Islet precursor cell (in vitro differentiated cells): ENCODE measurements around the gene MRPL38.

Experiments
- DNase-seq: peaks from one replicate; pipeline ENCODE4 v3.0.0-alpha.2; 2018

Gene MRPL38

DNA sequence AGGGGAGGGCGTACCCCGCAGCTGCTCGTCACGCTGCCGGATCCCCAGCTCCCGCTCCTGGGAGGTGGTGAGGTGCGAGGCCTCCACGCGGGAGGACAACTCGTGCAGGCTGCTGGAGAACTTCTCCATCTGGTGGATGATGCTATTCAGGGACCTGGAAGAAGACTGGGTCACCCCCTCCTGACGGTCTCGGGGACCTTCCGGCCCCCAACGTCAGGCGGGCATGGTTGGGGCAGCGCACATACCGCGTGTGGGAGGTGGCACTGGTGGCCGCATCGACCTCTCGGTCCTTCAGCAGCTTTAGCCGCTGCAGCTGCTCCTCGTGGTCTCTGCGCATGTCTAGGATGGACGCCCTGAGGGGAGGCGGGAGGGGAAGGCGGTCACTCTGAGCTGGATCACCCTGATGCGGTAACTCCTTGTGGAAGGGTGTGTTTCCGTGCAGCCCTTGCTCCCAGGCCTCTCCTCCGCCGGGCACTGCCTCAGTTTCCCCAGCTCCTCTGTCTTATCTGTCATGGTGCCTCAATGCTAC, 13.3 kb upstream of the MRPL38 start:
- DNase-seq: no peak

DNA sequence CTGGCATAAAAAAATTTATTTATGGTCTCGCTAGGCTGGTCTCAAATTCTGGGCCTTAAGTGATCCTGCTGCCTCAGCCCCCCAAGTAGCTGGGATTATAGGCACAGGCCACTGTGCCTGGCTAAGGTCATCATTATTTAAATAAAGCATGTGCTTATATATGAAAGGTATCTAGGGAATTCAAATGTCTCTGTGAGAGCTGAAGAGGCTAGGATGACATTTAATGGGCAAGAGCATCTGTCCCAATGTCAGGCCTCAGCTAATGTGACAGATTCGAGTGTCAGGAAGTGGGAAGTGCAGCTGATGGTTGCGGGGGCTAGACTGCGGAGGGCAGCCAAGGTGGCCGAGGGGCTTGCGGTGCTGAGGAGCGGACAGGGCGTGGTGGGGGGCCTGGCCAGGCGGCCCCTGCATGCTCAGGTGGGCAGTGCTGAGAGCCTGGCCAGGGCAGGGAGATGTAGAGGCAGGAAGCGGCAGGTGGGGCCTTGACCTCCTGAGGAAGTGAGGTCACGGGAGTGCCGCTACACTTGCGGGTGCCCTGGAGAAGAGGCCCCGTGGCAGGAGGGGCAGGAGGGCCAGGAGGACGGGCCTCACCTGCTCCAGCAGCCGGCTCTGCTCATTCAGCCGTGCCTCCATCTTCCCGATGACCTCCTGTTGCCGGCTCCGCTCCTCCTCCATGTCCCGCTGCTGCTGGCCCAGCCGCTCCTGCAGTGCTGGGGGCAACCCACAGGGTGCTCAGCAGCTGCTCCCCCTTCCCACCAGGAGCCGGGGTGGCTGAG, 12.6 kb upstream of the MRPL38 start:
- DNase-seq: peak; percentile 50

DNA sequence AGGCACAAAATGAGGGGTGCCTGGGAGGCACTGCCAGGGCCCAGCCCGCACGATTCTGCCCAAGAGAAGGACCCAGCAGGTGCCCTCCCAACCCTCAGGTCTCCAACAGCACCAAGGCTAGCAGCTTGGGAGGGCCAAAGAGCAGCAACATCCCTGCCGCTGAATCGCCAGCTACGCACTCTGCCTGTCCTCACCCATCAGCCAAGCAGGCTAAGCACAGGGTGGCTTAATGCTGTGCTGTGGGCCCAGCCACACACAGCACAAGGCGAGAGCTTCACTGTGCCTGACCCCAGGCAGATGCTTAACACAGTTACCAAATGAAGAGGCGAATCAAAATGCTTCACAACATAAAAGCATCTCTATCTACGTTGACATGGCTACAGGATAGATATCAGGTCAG, 10.6 kb upstream of the MRPL38 start:
- no peak for DNase-seq

DNA sequence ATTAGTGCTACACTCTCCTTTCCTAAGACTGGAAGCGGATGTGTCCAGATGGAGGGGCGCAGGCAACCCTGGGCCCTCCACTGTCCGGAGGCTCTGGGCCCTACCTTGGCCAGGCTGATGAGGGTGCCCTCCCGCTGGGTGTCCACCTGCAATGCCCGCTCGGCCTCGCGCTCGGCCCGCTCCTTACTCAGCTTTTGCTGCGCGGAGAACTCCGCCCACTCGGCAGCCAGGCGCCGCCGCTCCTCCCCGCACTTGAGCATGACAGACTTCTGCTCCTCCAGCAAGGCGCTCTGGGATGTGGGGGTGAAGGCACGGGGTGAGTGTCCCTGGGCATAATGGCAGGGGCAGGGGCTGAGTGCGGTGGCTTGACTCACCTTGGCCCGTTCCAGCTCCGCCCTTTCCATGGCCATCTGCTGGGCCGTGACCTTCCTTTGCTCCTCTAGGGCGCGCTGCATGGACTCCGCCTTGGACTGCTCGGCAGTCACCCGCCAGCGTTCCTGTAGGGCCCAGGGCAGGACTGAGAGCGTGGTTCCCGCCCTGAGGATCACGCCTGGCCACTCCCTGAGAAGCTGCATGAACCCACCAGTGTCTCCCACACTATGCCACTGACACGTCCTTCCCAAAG, 10.1 kb upstream of the MRPL38 start:
- peak; percentile 57 for DNase-seq

DNA sequence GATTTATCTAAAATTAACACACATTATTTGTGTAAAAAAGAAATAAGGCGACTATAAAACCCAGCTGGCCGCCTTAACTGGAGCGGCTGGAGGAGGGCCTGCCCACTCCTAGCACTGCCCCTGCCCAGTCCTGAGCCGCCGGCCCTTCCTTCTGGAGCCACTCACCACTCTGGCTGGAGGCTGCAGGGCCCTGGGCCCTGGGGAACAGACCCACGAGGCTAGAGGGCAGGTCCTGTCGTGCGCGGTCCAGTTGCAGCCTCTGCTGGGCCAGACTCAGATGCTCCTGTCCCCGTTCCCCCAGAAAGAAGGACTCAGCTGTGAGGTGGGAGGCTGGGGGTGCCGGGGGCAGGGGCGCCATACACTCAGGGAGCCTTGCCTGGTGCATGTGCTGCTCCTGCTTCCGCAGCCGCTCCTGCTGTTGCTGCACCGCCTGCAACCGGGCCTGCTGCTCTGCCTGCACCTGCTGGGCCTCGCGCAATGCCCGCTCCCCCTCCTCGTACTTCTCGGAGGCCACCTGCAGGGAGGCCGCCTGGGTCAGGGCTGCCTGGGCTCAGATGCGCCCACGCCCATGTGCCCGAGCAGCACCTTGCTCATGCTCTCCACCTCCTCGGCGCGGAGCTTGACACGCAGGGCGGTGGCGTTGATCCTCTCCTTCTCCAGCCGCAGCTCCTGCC, 9.0 kb upstream of the MRPL38 start:
- DNase-seq: peak; percentile 56

DNA sequence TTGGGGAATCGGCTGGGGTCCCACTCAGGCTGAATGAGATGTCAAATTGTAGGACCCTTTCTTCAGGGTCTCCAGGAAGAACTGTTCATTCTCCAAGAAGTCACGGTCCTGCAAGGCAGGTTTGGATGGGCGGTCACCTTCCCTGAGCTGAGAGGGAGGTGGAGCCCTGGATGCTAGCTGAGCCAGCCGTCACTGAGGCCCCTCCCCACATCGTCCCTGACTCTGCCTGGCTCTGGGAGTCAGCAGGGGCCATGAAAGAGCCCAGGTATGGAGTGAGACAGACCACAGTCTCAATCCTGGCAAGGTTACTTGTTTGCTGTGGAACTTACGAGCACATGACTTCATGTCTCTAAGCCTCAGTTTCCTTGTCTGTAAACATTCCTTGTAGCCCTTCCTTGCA, 6.0 kb upstream of the MRPL38 start:
- peak; percentile 94 for DNase-seq

DNA sequence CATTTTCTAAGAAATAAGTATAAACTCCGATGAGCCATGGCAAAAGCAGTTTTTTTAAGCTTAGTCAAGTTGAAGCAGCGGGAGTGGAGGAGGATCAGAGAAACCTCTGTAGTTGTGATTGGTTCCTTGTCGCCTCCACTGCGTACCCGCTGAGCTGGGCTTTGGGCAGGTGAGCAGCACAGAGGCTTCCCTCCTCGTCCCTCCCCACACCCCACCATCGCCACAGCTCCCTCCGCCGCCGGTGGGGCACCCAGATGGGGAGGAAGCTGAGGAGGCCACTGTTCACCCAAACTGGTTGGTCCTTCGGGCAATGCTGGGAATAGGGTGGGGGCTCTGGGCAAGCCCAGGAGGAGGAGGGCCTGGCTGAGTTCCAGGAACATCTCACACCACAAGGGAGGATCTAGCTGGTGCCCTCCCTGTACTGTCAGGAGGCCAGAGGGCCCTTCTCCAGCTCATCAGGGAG, 5.2 kb upstream of the MRPL38 start:
- no peak for DNase-seq

DNA sequence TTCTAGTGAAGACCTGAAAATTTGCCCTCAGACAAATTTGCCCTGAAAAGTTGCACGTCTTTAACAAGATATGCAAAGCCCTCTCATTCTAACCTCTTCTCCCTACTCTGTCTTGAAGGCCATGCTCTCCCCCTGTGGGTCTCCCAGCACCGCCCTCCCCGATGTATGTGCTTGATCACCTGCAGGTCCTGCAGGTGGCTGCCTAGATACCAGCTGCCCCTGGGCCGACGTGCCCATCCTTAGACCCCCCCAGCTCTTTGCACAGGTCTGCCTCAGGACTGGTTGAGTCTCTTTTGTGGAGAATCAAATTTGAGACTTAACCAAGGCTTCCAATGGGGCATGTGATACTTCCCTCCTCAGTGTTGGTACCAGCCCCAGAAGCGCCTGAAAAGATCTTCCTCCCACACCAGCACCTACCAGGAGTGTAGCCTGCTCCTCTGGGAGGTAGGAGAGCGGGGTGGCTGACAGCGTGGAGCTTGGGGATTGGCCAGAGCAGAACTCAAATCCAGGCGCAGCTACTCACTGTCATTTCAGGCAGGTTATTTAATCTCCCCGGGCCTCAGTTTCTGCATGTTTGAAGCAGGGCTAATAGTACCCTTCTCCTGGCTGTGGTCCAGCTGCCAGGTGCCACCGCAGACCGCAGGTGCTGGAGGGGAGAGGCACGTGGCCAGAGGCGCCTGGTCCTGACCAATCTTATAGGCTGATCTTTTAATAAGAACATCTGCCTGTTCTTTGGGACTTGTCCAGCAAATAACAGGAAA, 4.5 kb upstream of the MRPL38 start:
- DNase-seq: peak; percentile 56

DNA sequence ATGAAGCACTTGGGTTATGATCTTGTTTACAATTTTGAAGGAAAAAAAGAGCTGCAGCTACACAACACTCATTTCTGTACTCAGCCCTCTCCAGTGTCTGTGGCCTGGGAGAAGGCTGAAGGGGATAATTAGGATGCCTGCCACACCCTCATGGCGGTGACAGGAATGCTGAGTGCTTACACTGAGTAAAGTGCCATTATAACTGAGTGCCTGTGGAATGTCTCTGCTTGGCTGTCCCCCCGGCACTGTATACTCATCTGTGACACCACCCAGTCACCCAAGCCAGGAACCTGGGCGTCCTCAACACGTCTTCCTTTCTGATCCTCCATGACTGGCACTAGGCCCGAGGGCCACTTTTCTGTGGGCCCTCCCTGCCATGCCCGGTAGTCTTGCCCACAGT, 3.5 kb upstream of the MRPL38 start:
- peak; percentile 96 for DNase-seq

DNA sequence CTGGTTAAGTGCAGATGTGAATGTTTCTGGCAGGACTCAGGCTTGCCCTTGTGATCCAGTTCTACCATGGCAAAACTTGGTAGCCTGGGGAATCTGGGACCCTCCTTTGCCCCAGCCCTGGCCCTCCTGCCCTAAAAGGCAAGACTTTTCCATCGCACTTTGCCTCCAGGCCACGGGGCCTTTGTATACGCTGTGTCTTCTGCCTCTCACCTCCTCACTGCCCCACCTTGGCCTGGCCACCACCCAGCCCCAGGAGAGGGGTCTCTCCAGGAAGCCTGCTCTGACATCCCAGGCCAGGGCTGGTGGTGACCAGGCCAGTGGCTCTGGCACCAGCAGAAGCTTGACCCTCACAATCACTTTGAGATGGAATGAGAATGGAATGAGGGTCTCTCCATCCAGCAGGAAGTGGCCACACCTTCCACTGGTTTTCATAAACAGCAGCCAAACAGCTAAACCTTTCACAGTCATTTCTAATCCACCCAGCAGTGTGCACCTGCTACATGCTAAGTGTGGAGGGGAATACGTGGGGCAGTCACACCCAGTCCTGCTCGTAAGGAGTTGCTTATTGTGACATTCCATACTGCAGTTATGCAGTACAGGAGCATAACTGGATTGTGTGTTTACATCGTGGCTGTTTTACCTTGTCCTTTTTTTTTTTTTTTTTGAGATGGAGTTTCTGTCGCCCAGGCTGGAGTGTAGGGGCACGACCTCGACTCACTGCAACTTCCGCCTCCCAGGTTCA, 1.6 kb upstream of the MRPL38 start:
- DNase-seq: no peak

DNA sequence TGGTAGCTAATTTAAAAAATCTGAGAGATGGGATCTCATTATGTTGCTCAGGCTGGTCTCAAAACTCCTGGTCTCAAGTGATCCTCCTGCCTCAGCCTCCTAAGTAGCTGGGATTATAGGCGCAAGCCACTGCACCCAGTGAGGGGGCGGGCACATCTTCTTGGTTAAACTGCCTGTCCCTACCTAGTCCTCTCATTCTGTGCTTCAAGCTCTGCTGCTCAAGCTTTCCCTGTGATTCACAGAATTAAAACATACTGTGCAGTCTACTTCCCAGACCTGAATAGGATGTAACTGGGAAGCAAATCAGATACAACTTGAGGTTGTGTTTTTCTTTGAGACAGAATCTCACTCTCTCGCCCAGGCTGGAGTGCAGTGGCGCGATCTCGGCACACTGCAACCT, 2.3 kb downstream of the MRPL38 start:
- DNase-seq: no peak

DNA sequence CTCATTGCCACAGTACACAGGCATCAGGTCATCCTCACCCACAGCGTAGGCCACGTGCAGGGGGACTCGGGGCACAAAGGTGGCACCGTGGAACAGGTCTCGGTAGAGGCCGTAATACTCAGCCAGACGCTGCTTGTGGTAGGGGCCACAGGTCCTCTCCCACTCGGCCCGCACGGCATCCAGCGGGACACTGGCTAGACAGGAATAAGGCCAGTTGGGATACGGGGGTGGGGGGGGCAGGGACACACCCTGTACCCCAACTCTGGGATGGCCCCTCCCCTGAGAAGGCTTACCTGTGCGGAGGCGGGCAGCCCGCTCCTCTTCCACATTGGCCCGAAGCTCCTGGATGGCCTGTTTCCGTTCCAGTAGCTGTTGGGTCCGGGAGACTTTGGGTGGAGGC, 3.0 kb downstream of the MRPL38 start:
- no peak for DNase-seq

DNA sequence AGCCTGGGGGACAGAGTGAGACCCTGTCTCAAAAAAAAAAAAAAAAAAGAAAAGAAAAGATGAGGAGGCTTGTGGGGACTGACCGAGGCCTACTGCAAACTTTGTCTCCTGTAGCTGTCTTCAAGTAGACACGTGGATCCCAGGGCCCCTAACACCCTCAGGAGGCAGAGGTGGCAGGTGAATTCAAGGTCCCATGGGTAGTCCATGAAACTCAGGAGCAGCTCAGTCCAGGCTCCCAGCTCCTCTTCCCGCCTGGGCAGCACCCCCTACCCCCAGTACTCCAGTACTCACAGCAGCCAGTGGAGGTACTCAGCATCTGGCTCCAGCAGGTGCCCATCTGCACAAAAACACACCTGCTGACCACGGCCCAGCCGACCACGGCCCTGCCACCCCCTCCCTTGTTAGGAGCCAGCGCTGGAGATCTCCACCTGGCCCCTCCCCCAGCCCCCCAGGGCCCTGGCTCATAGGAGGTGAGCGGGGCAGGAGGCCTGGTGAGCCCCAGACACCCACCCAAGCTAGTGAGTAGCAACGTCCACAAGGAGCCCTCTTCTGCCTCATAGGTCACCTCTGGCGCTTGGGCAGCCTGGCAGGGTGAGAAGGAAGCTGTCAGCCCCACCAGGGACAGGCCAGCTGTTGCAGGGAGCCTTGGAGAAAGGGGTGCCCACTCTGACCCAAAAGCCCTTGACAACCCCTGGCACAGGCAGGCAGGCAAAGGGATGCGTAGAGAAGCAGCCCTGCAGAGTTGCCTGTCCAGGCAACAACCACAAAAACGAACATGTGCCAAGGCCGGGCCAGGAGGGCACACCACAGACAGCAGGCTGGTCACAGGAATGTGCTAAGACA, 3.8 kb downstream of the MRPL38 start:
- peak; percentile 51 for DNase-seq

DNA sequence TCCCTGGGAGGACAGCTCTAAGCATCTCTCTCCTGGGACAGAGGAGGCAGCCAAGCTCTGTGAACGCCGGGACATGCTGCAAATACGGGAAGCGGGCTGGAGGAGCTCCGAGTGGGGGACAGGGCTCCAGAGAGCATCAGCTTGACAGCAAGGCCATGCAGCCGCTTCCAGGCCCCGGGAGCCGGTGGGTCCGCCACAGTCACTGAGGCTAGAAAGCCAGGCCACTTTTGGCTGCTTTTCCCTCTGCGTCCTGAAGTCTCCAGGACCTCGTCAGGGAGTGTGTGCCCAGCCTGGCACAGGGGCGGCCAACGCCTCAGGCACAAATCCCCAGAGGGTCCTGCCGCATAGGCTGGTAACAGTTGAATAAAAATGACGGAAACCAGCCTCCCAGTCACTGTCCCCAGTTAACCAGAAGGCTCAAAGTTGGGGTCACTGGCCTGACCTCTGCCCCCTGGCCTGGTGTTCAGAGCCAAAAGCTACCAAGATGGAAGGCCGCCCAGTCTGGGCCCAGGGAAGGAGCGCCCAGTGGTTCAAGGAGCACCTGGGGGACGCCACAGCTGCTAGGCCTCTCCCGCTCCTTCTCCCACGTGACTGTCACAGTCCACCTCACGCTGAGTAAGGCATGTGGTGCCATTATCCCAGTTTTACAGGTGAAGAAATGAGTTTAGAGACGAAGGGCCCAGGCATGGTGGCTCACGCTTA, 4.8 kb downstream of the MRPL38 start:
- DNase-seq: peak; percentile 53

DNA sequence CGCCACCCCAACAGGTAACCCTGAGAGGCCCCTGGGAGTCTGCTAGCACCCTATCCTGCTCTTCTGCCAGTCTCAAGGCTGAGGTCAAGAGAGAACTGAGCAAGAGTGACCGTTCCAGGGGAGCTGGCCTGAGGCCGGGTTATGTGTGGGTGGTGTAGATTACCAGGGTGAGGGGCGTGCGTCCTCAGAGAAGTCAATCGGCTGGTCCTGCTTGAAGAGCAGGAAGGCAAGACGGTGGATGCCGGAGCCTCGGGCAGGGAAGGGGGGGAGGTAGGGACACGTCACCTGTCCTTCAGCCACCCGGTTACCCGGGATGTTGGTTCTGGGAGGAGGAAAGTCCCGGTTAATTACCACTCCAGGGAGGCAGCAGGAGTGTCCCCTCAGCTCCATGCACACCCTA, 5.3 kb downstream of the MRPL38 start:
- no peak for DNase-seq

DNA sequence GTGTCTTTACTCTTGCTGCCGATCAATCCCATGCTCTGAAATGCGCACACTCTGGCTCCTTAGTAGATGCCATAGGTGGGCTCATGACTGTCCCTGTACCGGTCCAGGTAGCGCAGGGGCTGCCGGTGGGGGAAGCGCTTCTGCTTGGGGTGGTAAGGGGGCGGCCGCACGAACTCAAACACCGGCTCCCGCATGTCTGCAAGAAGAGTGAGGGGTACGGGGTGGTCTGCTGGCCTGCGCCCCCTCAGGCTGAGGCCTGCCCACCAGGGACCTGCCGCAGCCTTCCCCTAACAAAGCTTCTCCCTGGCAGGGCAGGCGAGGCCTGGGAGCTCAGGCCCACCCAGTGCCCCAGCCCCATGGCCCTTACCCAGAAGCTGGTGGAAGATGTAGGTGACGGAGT, 5.9 kb downstream of the MRPL38 start:
- DNase-seq: no peak

DNA sequence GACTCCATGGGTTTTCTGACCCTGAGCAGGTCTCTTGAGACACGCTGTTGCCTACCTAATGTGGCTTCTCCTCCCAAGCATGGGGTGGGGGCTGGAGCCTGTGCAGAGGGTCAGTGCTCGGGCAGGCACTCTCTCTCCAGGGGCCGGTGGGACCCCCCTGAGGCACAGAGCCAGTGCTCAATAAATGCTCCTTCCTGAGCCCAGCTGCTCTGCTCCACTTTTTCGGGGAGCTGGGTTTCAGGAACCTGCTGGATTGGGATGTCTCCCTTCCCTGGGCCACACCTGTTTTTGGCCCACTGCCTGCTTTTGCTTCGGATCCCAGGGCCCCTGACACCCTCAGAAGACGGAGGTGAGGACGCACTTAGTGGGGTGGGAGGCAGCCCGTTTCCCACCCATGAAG, 6.6 kb downstream of the MRPL38 start:
- no peak for DNase-seq

DNA sequence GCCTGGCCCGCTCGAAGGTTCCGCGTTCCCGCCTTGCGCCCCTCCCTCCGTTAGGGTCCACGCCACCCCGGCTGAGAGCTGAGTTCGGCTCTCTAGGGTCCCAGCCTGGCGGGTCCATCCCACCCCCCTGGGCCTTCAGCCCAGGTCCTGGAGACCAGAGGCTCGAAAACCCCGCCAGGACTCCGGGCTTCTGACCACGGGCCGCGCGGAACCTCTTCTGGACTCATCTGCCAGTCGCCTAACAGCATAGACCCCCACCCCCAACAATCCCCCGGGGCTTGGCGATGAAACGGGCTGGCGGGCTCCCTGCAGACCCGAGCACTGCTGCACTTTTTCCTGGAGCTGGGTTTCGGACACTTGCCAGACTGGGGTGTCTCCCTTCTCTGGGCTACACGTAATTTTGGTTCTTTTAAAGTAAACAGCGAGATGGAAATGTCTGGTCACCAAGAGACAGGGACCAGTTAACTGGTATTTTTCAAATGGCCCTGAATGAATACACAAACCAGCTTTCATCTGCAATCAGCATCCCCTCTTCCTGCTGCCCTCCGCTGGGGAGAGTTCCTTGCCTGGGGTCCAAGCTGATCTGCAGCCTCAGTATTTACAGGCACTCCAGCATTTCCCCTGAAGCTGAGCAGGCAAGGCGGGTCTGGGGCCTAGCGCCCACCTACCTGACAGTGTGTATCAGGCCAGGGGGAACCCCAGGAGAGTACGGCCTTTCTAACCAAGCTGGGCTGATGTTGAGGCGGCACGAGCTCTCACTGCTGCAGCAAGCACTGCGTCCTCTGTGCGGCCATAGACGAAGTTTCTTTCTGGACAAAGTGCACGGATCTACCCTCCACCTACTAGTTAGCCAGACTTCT, 7.3 kb downstream of the MRPL38 start:
- DNase-seq: no peak

DNA sequence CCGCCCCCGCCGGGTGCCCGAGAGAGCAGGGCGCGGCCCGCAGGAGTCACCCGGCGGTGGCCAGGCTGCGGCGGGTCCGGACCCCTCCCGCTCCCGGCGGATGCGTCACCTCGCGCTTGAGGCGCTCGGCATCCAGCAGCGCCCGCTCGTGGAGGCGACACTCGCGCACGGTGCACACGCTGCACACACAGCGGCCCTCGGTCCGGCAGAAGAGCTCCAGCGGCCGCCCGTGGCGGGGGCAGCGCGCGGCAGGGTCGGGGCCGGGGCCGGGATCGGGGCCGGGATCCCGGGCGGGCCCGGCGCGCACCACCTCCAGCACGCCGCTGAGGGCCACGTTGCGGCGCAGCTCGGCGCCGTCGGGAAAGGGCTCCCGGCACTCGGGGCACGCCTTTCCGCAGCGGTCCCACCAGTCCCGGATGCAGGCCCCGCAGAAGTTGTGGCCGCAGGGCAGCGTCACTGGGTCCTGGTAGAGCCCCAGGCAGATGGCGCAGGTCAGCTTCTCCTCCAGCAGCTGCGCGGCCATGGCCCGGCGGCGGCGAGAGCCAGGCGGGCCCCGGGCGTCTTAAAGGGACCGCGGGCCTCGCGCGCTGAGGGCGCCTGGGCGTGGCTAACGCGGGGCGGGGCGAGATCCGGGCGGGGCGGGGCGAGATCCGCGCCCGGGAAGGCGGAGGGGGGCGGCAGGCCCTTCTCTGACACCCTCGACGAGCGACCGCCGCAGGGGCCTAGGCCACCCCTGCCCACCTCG, 8.1 kb downstream of the MRPL38 start, which contains the start of gene TRIM65:
Gene TRIM65, minus strand, starts transcription at position 537 of the 745 bp plus-strand sequence. Its CDS starts 14 bp downstream, at position 523.
- DNase-seq: peak; percentile 93
